ENCODE data around the gene PKMYT1.

- TF ChIP-seq CTCF (IDR thresholded peaks at IDR 0.05): no peak
- TF ChIP-seq POLR2A (IDR thresholded peaks at IDR 0.05): no peak
These were observed 31.2 kb downstream of the PKMYT1 start for GRCh38 chr16:2948807-2949704.
